ENCODE results near the gene TBXAS1. TPM values are rescaled to one million over a fixed set of nuclear protein-coding genes. Genes with fewer than 3 reads are reported as not detected.

The TBXAS1 gene
- total RNA-seq, 4 donors from 2014 or later: 0.41 to 5.2 (median 3.3) TPM

- no peak overlapping the region for H3K4me3 ChIP-seq
- in situ Hi-C loops (cut with MboI; ENCODE audit: low sequenced_read_pairs in 4 of 4): no loop called here
- DNase-seq (no peak), ATAC-seq (no peak)
- H3K4me1 ChIP-seq: no peaks in the 10 kb centered on the region
- no peaks in the 10 kb centered on the region for H3K27me3 ChIP-seq
- H3K27ac ChIP-seq: no peak overlapping the region
- intact Hi-C loops (cut with DNase I; ENCODE audit: low total_unique reads): no loop called here
- no peaks in the 10 kb centered on the region for H3K36me3 ChIP-seq
- H3K9me3 ChIP-seq: no peaks in the 10 kb centered on the region
- TF ChIP-seq CTCF (IDR thresholded peaks at IDR 0.05 in 4 of 5, conservative IDR thresholded peaks at IDR 0.05 in 1 of 5) (no peak), POLR2A (IDR thresholded peaks at IDR 0.05) (no peak)
These were observed 144.3 kb downstream of the TBXAS1 start for GRCh38 chr7:139973101-139974050.

- Histone ChIP-seq H3K4me3 (no peak overlapping the region), H3K4me1 (no peaks in the 10 kb centered on the region), H3K9me3 (no peaks in the 10 kb centered on the region), H3K27ac (no peak overlapping the region), H3K27me3 (no peaks in the 10 kb centered on the region), H3K36me3 (no peaks in the 10 kb centered on the region)
- no peak for ATAC-seq
- DNase-seq: no peak
- TF ChIP-seq POLR2A (IDR thresholded peaks at IDR 0.05): no peak
- TF ChIP-seq CTCF (IDR thresholded peaks at IDR 0.05 in 4 of 5, conservative IDR thresholded peaks at IDR 0.05 in 1 of 5): no peak
- in situ Hi-C loops (cut with MboI; ENCODE audit: low sequenced_read_pairs in 4 of 4) (no loop called here), intact Hi-C loops (cut with DNase I; ENCODE audit: low total_unique reads) (no loop called here)
These were observed 145.2 kb downstream of the TBXAS1 start for GRCh38 chr7:139974179-139974811.

- H3K27me3 ChIP-seq: no peaks in the 10 kb centered on the region
- no peak for DNase-seq
- H3K36me3 ChIP-seq: no peaks in the 10 kb centered on the region
- no peaks in the 10 kb centered on the region for H3K9me3 ChIP-seq
- ATAC-seq: no peak
- intact Hi-C loops (cut with DNase I; ENCODE audit: low total_unique reads): no loop called here
- H3K27ac ChIP-seq: no peak overlapping the region
- in situ Hi-C loops (cut with MboI; ENCODE audit: low sequenced_read_pairs in 4 of 4): no loop called here
- TF ChIP-seq POLR2A (IDR thresholded peaks at IDR 0.05) (no peak), CTCF (IDR thresholded peaks at IDR 0.05 in 4 of 5, conservative IDR thresholded peaks at IDR 0.05 in 1 of 5) (no peak)
- no peak overlapping the region for H3K4me3 ChIP-seq
- H3K4me1 ChIP-seq: no peaks in the 10 kb centered on the region
These were observed 147.2 kb downstream of the TBXAS1 start for GRCh38 chr7:139976055-139976837.

- Histone ChIP-seq H3K27ac (no peak overlapping the region), H3K4me3 (no peak overlapping the region), H3K9me3 (no peaks in the 10 kb centered on the region), H3K27me3 (no peaks in the 10 kb centered on the region), H3K36me3 (no peaks in the 10 kb centered on the region), H3K4me1 (no peaks in the 10 kb centered on the region)
- DNase-seq (no peak), ATAC-seq (no peak)
- in situ Hi-C loops (cut with MboI; ENCODE audit: low sequenced_read_pairs in 4 of 4): no loop called here
- intact Hi-C loops (cut with DNase I; ENCODE audit: low total_unique reads): no loop called here
- TF ChIP-seq CTCF (IDR thresholded peaks at IDR 0.05 in 4 of 5, conservative IDR thresholded peaks at IDR 0.05 in 1 of 5) (no peak), POLR2A (IDR thresholded peaks at IDR 0.05) (no peak)
These were observed 148.0 kb downstream of the TBXAS1 start for GRCh38 chr7:139976838-139977656.

All from gastrocnemius medialis (tissue), 4 donors.